GM12872 (cell line): ENCODE data around the gene VGLL4.

Experiments
- TF ChIP-seq, protein P1 (sequence below): IDR thresholded peaks from 3 replicates; pipeline ENCODE4 v1.5.1; 2011; ENCODE audit warnings: low read depth, mild to moderate bottlenecking, low read length, moderate library complexity; ENCODE audit not compliant: insufficient read depth

The VGLL4 gene

DNA sequence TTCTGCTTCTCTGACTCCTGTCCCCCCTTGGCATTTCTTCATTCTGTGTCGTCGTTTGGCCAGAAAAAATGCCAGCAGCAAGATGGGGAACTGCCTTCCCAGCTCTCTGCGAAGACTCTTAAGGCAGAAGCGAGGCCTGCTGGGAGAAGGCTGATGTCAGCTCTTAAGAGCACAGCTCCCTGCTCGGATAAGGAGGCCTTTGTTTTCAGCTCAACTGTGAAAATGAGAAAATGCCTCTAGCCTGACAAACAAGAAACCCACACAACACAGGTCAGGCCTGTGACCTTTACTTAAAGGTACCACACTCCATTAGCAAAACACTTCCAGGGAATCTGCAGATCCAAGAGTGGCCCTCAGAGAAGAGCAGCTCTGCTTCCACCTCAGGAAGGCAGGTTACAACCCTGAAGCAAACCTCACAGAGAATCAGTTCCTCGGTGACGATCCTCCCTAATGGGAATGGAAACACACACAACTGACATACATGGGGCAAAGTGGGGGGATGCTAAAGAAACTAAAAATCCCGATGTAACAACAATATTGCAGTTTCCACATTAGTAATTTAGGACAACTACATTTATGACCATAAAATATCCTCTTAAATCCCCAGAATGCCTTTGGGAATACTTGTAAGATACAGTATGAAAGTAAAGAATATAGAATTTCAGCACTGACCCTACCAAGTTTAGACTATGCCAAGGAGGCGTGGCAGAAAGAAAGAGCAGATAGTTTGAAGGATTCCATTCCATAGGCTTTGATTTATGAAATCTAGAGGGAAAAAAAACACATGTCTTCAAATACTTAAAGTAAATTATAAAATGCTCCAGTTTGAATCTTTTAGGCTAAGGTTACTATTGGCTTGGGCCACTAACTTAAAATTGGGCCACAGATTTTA lies 52.1 kb downstream of the VGLL4 start:
- TF ChIP-seq, protein P1, sequence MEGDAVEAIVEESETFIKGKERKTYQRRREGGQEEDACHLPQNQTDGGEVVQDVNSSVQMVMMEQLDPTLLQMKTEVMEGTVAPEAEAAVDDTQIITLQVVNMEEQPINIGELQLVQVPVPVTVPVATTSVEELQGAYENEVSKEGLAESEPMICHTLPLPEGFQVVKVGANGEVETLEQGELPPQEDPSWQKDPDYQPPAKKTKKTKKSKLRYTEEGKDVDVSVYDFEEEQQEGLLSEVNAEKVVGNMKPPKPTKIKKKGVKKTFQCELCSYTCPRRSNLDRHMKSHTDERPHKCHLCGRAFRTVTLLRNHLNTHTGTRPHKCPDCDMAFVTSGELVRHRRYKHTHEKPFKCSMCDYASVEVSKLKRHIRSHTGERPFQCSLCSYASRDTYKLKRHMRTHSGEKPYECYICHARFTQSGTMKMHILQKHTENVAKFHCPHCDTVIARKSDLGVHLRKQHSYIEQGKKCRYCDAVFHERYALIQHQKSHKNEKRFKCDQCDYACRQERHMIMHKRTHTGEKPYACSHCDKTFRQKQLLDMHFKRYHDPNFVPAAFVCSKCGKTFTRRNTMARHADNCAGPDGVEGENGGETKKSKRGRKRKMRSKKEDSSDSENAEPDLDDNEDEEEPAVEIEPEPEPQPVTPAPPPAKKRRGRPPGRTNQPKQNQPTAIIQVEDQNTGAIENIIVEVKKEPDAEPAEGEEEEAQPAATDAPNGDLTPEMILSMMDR, result no peak

DNA sequence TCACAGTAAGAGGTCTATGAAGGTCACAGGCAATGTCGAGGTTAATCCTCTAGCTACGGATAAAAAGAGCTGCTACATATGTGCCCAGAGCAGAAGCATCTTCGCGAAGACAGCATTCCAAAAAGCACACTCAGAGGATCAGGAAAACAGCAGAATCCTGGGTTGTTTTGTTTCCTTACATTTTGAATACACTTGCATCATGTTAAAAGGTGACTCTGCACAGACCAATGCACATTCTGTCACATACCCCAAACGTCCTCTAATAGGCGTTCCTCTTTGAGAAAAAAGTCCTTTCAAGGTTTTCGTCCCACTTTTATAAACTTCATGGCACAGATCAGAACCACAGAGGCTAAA lies 52.7 kb downstream of the VGLL4 start:
- TF ChIP-seq, protein P1, result no peak

DNA sequence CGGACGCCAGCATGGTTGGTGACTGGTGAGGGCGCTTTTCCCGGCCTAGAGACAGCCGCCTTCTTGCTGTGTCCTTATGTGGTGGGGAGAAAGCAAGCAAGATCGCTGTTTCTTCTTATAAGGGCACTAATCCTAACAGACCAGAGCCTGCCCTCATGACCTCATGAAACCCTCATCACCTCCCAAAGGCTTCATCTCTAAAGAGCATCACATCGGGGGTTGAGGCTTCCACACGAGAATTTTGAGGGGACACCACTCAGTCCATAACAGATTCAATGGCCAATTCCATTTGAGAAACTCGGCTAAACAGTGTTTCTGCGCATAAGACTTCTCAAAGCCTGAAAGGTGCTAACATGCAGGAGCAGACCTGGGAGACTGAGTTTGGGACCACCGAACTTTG lies 54.0 kb downstream of the VGLL4 start:
- TF ChIP-seq, protein P1, result no peak

DNA sequence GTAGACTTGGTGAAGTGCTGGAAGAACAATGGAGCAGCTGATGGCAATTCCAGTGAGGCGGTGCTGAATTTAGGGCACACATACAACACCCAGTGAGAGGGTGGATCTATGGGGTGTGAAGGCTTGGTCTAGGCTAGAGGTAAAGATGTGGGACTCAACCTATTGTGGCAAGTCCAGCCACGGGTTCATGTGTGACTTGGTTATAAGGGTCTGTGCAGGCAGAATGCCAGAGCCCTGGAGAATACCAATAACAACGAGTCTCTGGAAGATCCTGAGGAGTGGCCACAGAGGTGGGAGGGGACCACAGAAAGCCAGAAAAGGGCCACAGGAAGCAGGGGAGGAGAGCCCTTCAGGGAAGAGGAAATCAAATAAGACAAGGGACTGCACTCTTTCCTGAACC lies 55.0 kb downstream of the VGLL4 start:
- TF ChIP-seq, protein P1, result no peak

DNA sequence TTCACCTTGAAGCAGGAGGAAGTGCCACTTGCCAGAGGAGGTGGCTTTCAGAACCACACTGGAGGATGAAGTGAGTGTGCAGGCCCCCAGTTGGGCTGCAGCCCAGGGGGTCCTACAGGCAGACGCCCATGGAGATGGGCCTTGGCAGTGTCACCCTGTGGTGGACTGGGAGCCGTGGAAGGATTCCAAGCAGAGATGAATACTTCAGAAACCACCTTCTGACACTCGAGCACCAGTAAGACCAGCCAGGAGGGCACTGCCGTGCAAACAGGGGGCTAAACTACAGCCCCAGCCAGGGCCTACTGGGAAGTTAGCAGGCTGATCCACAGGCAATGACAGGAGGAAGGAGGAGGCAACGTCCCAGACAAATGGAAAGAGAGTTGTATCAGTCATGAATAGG lies 55.4 kb downstream of the VGLL4 start:
- TF ChIP-seq, protein P1, result no peak

DNA sequence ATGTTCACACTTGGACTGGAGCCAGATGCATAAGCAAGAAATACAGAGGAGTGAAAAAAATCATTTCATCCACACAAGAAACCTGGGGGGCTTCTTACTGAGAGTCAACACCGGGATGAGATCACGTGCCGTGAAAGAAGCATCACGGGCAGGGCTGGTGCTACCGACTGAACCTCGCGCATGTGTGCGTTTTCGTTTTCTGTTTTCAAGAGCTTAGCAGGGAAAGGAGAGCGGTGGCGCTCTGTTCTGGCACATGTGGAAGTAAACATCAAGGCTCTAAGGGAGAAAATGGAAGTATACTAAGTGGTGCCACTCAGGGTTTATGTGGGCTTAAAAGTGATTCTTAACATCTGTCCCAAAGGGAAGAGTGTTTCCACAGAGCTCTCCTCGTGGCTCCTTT lies 55.9 kb downstream of the VGLL4 start:
- TF ChIP-seq, protein P1, result no peak

DNA sequence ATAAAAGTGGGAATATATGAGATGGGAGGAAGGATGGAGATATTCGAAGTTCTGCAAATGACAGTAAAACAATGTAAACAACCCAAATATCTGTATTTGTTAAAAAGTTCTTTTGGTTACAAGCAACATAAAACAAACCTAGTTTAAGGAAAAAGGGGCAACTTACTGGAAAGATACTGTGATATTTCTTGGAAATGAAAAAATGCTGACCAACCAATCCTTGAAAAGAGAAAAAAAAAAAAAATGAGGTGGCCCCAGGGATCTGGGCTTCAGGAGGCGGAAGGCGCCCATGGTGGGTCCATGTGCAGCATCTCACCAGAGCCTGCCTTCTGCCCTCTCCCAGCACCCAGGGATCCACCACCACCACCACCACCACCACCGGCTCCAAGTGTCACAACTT lies 59.1 kb downstream of the VGLL4 start:
- TF ChIP-seq, protein P1, result no peak

DNA sequence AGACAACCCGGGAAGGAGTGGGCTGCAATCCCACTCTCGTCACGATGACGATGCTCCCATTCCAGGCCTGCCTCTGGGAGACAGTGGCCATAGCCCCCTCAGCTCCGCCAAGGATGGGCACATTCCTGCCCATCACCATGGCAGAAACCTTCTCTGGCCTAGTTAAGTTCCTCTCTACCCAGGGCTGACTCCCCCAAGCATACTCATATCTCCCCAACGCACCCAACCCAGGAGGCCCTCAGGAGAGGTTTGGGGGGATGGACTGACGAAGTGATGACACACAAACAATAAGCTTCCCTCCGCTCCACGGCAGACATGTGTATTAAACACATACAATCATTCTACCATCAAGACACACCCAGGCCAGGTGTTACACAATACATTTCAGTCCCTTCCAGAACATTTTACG lies 60.1 kb downstream of the VGLL4 start:
- TF ChIP-seq, protein P1, result no peak
